ENCODE results near the gene SCCPDH.

DNA sequence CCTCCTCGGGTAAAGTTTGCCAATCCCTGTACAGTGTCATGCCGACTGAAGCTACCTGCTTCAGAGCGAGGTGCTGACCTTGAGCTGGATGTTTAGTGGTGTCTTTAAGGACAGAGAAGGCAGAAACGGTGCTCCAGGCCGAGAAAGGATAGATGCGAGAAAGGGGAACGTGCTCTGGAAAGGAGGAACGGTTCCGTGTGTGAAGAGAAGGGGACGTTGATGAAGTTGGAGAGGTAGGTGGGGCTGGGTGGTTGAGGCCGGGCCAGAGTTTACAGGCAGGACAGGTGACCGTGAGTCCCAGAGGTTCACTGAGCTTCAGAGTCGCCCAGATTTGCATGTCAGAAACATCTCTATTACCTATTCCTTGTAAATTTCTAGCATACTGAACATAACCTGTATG is 90.7 kb downstream of the SCCPDH start:
- TF ChIP-seq, protein P1, sequence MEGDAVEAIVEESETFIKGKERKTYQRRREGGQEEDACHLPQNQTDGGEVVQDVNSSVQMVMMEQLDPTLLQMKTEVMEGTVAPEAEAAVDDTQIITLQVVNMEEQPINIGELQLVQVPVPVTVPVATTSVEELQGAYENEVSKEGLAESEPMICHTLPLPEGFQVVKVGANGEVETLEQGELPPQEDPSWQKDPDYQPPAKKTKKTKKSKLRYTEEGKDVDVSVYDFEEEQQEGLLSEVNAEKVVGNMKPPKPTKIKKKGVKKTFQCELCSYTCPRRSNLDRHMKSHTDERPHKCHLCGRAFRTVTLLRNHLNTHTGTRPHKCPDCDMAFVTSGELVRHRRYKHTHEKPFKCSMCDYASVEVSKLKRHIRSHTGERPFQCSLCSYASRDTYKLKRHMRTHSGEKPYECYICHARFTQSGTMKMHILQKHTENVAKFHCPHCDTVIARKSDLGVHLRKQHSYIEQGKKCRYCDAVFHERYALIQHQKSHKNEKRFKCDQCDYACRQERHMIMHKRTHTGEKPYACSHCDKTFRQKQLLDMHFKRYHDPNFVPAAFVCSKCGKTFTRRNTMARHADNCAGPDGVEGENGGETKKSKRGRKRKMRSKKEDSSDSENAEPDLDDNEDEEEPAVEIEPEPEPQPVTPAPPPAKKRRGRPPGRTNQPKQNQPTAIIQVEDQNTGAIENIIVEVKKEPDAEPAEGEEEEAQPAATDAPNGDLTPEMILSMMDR (conservative IDR thresholded peaks at IDR 0.05 in 1 of 2, IDR thresholded peaks at IDR 0.05 in 1 of 2; ENCODE audit: low read depth in 1 of 2, low read length in 2 of 2): no peak
- TF ChIP-seq EZH2 (IDR thresholded peaks at IDR 0.05; ENCODE audit: low read length, missing control alignments): no peak

Data from fibroblast of lung (primary cell).